HG02642 (cell line): ENCODE measurements around the gene SCYL3.

Experiments used
- ATAC-seq: cut with Tn5 transposase; IDR thresholded peaks from one replicate; pipeline ENCODE4 v1.9.1; 2021; ENCODE audit warnings: mild to moderate bottlenecking; ENCODE audit not compliant: unreplicated experiment, poor library complexity

The SCYL3 gene

GRCh38 chr1:169901115-169901514 is 7.4 kb upstream of the SCYL3 start:
- ATAC-seq = no peak

GRCh38 chr1:169900571-169900970 is 6.9 kb upstream of the SCYL3 start:
- no peak for ATAC-seq

- ATAC-seq = no peak
These were observed 6.0 kb upstream of the SCYL3 start for GRCh38 chr1:169899519-169900217.

GRCh38 chr1:169896013-169896412 is 2.3 kb upstream of the SCYL3 start:
- ATAC-seq = no peak

- ATAC-seq = no peak
These were observed 889 bp upstream of the SCYL3 start for GRCh38 chr1:169894424-169895145.

- peak; percentile 17 for ATAC-seq
These were observed 610 bp downstream of the SCYL3 start for GRCh38 chr1:169892927-169893644.

GRCh38 chr1:169892176-169892926 is 1.3 kb downstream of the SCYL3 start:
- no peak for ATAC-seq

- no peak for ATAC-seq
These were observed 2.2 kb downstream of the SCYL3 start for GRCh38 chr1:169891539-169891885.

GRCh38 chr1:169890761-169891538 is 2.7 kb downstream of the SCYL3 start:
- ATAC-seq = no peak

GRCh38 chr1:169889871-169890270 is 3.8 kb downstream of the SCYL3 start:
- ATAC-seq = no peak

GRCh38 chr1:169886931-169887330 is 6.8 kb downstream of the SCYL3 start:
- no peak for ATAC-seq

GRCh38 chr1:169886422-169886821 is 7.3 kb downstream of the SCYL3 start:
- ATAC-seq = no peak

- no peak for ATAC-seq
These were observed 8.5 kb downstream of the SCYL3 start for GRCh38 chr1:169885207-169885606.

GRCh38 chr1:169884634-169885033 is 9.1 kb downstream of the SCYL3 start:
- ATAC-seq = no peak

- no peak for ATAC-seq
These were observed 11.6 kb downstream of the SCYL3 start for GRCh38 chr1:169882039-169882511.

GRCh38 chr1:169879034-169879840 is 14.5 kb downstream of the SCYL3 start:
- ATAC-seq = no peak

GRCh38 chr1:169878498-169878897 is 15.2 kb downstream of the SCYL3 start:
- no peak for ATAC-seq

GRCh38 chr1:169877800-169878491 is 15.8 kb downstream of the SCYL3 start:
- no peak for ATAC-seq
